K562 (cell line): ENCODE measurements around the gene SLFNL1. TPM values are rescaled to one million over a fixed set of nuclear protein-coding genes. Genes with fewer than 3 reads are reported as not detected.

ENCODE experiments used
- ELF2 ChIP-seq: fragments of 250-450 bp; sonication (Bioruptor Pico); IDR thresholded peaks from 2 replicates; pipeline ENCODE4 v1.5.0; 2021; ENCODE audit warnings: mild to moderate bottlenecking
- ETV1 ChIP-seq: fragments of 450-650 bp; conservative IDR thresholded peaks from 2 replicates; pipeline ENCODE4 v1.6.1; 2016; ENCODE audit warnings: missing genetic modification characterization, control low read depth, low read depth, missing compliant biosample characterization
- ILF3 ChIP-seq: fragments of 450-650 bp; IDR thresholded peaks from 2 replicates; pipeline ENCODE4 v1.6.1; 2018; ENCODE audit warnings: antibody characterized with exemption, mild to moderate bottlenecking, moderate library complexity, borderline replicate concordance
- MLLT1 ChIP-seq, 2 experiments: fragments of 450-650 bp; IDR thresholded peaks; 2 replicates each; pipeline ENCODE4 v1.6.1; 2016
- MYBL2 ChIP-seq, 2 experiments: fragments of 450-650 bp in 1 of 2; sonication (generic) in 1 of 2; formaldehyde crosslinking in 1 of 2; IDR thresholded peaks; 2 replicates each; pipeline versions ENCODE4 v1.6.1 to v1.8.1; 2017 to 2022; ENCODE audit warnings: borderline replicate concordance in 1 of 2, inconsistent platforms in 1 of 2, low read depth in 1 of 2, mild to moderate bottlenecking in 1 of 2, missing genetic modification reagents in 1 of 2, moderate library complexity in 1 of 2
- NFIC ChIP-seq: fragments of 450-650 bp; IDR thresholded peaks from 2 replicates; pipeline ENCODE4 v1.6.1; 2017; ENCODE audit warnings: mild to moderate bottlenecking, inconsistent platforms
- NR2C1 ChIP-seq, 2 experiments: fragments of 450-650 bp; IDR thresholded peaks; 2 replicates each; pipeline ENCODE4 v1.6.1; 2017; ENCODE audit warnings: mild to moderate bottlenecking in 2 of 2, antibody characterized with exemption in 1 of 2, inconsistent platforms in 1 of 2, missing compliant biosample characterization in 1 of 2, missing genetic modification characterization in 1 of 2
- PCBP1 ChIP-seq: fragments of 200-400 bp; formaldehyde crosslinking; IDR thresholded peaks from 2 replicates; pipeline ENCODE4 v1.6.1; 2018; ENCODE audit warnings: mild to moderate bottlenecking, low read depth, low read length; ENCODE audit not compliant: poor library complexity, severe bottlenecking
- PML ChIP-seq: IDR thresholded peaks from 2 replicates; pipeline ENCODE4 v1.6.1; 2012; ENCODE audit warnings: low read length, inconsistent platforms
- PPARD ChIP-seq: fragments of 250-450 bp; sonication (Bioruptor Pico); IDR thresholded peaks from 2 replicates; pipeline ENCODE4 v1.8.0; 2022; ENCODE audit warnings: inconsistent platforms, mild to moderate bottlenecking, moderate library complexity
- PRMT5 ChIP-seq: sonication (generic); formaldehyde crosslinking; IDR thresholded peaks from 2 replicates; pipeline ENCODE4 v1.5.0; 2020; ENCODE audit warnings: missing genetic modification reagents
- PRPF4 ChIP-seq: fragments of 200-400 bp; formaldehyde crosslinking; IDR thresholded peaks from one replicate; pipeline ENCODE4 v1.6.1; 2017; ENCODE audit warnings: low read length, low read depth, mild to moderate bottlenecking; ENCODE audit not compliant: insufficient read depth, poor library complexity, severe bottlenecking
- SP2 ChIP-seq: IDR thresholded peaks from 2 replicates; pipeline ENCODE4 v1.6.1; 2011; ENCODE audit warnings: mild to moderate bottlenecking, low read depth, low read length, moderate library complexity; ENCODE audit not compliant: poor library complexity, severe bottlenecking; ENCODE audit errors: extremely low read depth
- TSC22D4 ChIP-seq: fragments of 450-650 bp; IDR thresholded peaks from 2 replicates; pipeline ENCODE4 v1.6.1; 2016; ENCODE audit warnings: missing genetic modification characterization, missing biosample characterization, control low read depth
- U2AF2 ChIP-seq: fragments of 200-400 bp; formaldehyde crosslinking; optimal IDR thresholded peaks from 2 replicates; pipeline ENCODE3; 2017; ENCODE audit warnings: low read depth, mild to moderate bottlenecking, low read length
- XRCC4 ChIP-seq: IDR thresholded peaks from one replicate; pipeline ENCODE4 v1.6.1; 2011; ENCODE audit not compliant: insufficient read depth, insufficient read length; ENCODE audit errors: extremely low read depth
- ZBTB11 ChIP-seq, 3 experiments: fragments of 200-800 bp in 1 of 3; fragments of 250-450 bp in 1 of 3; fragments of 450-650 bp in 1 of 3; sonication (Bioruptor Pico) in 1 of 3; sonication (Bioruptor generic) in 1 of 3; formaldehyde crosslinking in 1 of 3; IDR thresholded peaks; 2 replicates each; pipeline versions ENCODE4 v1.6.1 to v1.8.0; 2016 to 2022; ENCODE audit warnings: mild to moderate bottlenecking in 2 of 3, missing genetic modification characterization in 2 of 3, missing compliant biosample characterization in 1 of 3, moderate library complexity in 1 of 3
- ZNF12 ChIP-seq: sonication (generic); formaldehyde crosslinking; IDR thresholded peaks from 2 replicates; pipeline ENCODE4 v1.4.0; 2020; ENCODE audit warnings: mild to moderate bottlenecking, missing genetic modification reagents
- ZNF23 ChIP-seq: fragments of 250-450 bp; sonication (Bioruptor Pico); IDR thresholded peaks from 2 replicates; pipeline ENCODE4 v1.4.0; 2020; ENCODE audit warnings: mild to moderate bottlenecking
- polyA plus RNA-seq, 8 experiments: library from polyadenylated mRNA; depleted of rRNA in 4 of 8; stranded (reverse) in 5 of 8; unstranded in 3 of 8; fragments of >200 nt; fragmentation: Nextera tagmentation in 2 of 8; fragmentation: Illumina TruSeq in 1 of 8; extraction: Ambion mirVana in 2 of 8; extraction: Trizol in 1 of 8; gene quantifications; 2 replicates each; pipeline versions ENCODE4 v1.2.1 to v1.2.3, GENCODE V29; 2011 to 2014; ENCODE audit warnings: inconsistent platforms in 1 of 8, missing spikeins in 1 of 8
- total RNA-seq, 7 experiments: library from RNA; depleted of rRNA in 6 of 7; stranded (reverse); fragments of >200 nt in 6 of 7; fragmentation: Illumina TruSeq in 2 of 7; extraction: Trizol in 2 of 7; gene quantifications; 2 replicates each; pipeline versions ENCODE4 v1.2.1 to v1.2.3, GENCODE V29; 2011 to 2021; ENCODE audit warnings: low replicate concordance in 1 of 7
- TF ChIP-seq, protein P1 (sequence below): sonication (generic); formaldehyde crosslinking; IDR thresholded peaks from 2 replicates; pipeline ENCODE4 v1.8.1; 2022; ENCODE audit warnings: missing genetic modification reagents

The SLFNL1 gene
- total and polyA plus RNA-seq, 9 of the 15 experiments (the other 6 are each of a cell fraction or from before 2014, with no cell fraction given), result 0.05 to 0.14 (median 0.06) TPM; not detected in 5

DNA sequence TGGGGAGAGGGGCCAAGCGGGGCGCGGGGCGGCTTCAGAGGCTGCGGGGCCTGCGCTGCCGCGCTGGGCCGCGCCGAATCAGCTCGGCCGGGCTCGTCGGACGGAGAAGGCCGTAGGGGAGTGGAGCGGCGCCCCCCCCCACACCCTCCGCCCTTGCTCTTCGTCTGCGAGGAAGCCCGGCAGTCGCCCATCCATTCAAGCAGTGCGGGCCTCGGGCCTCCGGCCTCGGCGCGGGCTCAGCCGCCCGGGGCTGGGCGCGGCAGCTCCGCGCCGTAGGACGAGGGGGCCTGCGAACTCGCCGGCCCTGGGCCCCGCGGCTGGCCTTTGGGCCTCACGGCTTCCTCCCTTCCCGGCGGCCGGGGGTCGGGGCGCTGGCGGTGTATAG, 41.5 kb downstream of the SLFNL1 start (continued):
- TF ChIP-seq PRPF4, result no peak
- TF ChIP-seq SP2, result no peak
- TF ChIP-seq ZNF23 (CRISPR knock-in tag), result no peak
- TF ChIP-seq ELF2 (CRISPR knock-in tag), result no peak
- no peak for TF ChIP-seq PRMT5 (CRISPR knock-in tag)
- no peak for TF ChIP-seq NFIC
- no peak for TF ChIP-seq ETV1 (tag)
- TF ChIP-seq NR2C1 (IDR thresholded peaks at IDR 0.05), result no peak
- no peak for TF ChIP-seq NR2C1 (tag; IDR thresholded peaks at IDR 0.05)
- TF ChIP-seq ZBTB11 (CRISPR knock-in tag; IDR thresholded peaks at IDR 0.05), result 0 out of 6 replicates have a peak, but pooled peaks of 1 of the 3 experiments have one; percentile 23
- TF ChIP-seq MYBL2 (IDR thresholded peaks at IDR 0.05; ENCODE audit: low read depth), result no peak
- TF ChIP-seq MYBL2 (CRISPR knock-in tag; IDR thresholded peaks at IDR 0.05; ENCODE audit: borderline replicate concordance), result no peak
- TF ChIP-seq PML, result no peak
- TF ChIP-seq PCBP1, result peak; percentile 69
- TF ChIP-seq, protein P1, sequence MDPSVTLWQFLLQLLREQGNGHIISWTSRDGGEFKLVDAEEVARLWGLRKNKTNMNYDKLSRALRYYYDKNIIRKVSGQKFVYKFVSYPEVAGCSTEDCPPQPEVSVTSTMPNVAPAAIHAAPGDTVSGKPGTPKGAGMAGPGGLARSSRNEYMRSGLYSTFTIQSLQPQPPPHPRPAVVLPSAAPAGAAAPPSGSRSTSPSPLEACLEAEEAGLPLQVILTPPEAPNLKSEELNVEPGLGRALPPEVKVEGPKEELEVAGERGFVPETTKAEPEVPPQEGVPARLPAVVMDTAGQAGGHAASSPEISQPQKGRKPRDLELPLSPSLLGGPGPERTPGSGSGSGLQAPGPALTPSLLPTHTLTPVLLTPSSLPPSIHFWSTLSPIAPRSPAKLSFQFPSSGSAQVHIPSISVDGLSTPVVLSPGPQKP (CRISPR knock-in tag), result no peak
- no peak for TF ChIP-seq XRCC4
- no peak for TF ChIP-seq PPARD (CRISPR knock-in tag)
- TF ChIP-seq U2AF2, result no peak
- no peak for TF ChIP-seq MLLT1 (IDR thresholded peaks at IDR 0.05)
- TF ChIP-seq TSC22D4, result no peak
- no peak for TF ChIP-seq ILF3
- no peak for TF ChIP-seq ZNF12 (CRISPR knock-in tag)
